Occipital lobe (tissue), 2 donors: ENCODE measurements around the gene DAAM1. TPM values are rescaled to one million over a fixed set of nuclear protein-coding genes. Genes with fewer than 3 reads are reported as not detected.

Experiments used
- DNase-seq: peaks from one replicate; lab custom pipeline; 2025; lab: John Stamatoyannopoulos, UW
- total RNA-seq: library from RNA; depleted of rRNA; stranded (reverse); fragments of >200 nt; gene quantifications from one replicate; pipeline ENCODE4 v1.2.3, GENCODE V29; 2014

The DAAM1 gene
- total RNA-seq, 1 donor from 2014 or later: 182 TPM

GRCh38 chr14:59360923-59361794 is 172.7 kb downstream of the DAAM1 start:
- no peak for DNase-seq

- no peak for DNase-seq
These were observed 174.0 kb downstream of the DAAM1 start for GRCh38 chr14:59362513-59362912.

GRCh38 chr14:59363531-59364226 is 175.2 kb downstream of the DAAM1 start:
- DNase-seq: no peak

- DNase-seq: no peak
These were observed 181.8 kb downstream of the DAAM1 start for GRCh38 chr14:59370158-59370742.

- DNase-seq: no peak
These were observed 183.3 kb downstream of the DAAM1 start for GRCh38 chr14:59371771-59372170.

- no peak for DNase-seq
These were observed 185.6 kb downstream of the DAAM1 start for GRCh38 chr14:59374048-59374447.

GRCh38 chr14:59376686-59377085 is 188.2 kb downstream of the DAAM1 start:
- no peak for DNase-seq

- no peak for DNase-seq
These were observed 189.0 kb downstream of the DAAM1 start for GRCh38 chr14:59377491-59377890.

GRCh38 chr14:59377991-59378601 is 189.6 kb downstream of the DAAM1 start:
- DNase-seq: no peak

GRCh38 chr14:59389936-59390335 is 201.5 kb downstream of the DAAM1 start:
- DNase-seq: no peak

GRCh38 chr14:59391388-59391787 is 202.9 kb downstream of the DAAM1 start:
- no peak for DNase-seq

GRCh38 chr14:59394268-59394667 is 205.8 kb downstream of the DAAM1 start:
- DNase-seq: no peak

GRCh38 chr14:59395672-59396071 is 207.2 kb downstream of the DAAM1 start:
- DNase-seq: no peak

GRCh38 chr14:59398841-59399240 is 210.4 kb downstream of the DAAM1 start:
- no peak for DNase-seq

GRCh38 chr14:59406454-59407245 is 218.2 kb downstream of the DAAM1 start:
- DNase-seq: no peak

GRCh38 chr14:59407246-59408010 is 219.0 kb downstream of the DAAM1 start:
- no peak for DNase-seq

GRCh38 chr14:59415836-59416602 is 227.6 kb downstream of the DAAM1 start:
- DNase-seq: no peak

GRCh38 chr14:59417311-59417710 is 228.8 kb downstream of the DAAM1 start:
- DNase-seq: no peak

- DNase-seq: no peak
These were observed 230.8 kb downstream of the DAAM1 start for GRCh38 chr14:59419303-59419702.
